ENCODE data around the gene CLEC6A. TPM values are rescaled to one million over a fixed set of nuclear protein-coding genes. Genes with fewer than 3 reads are reported as not detected.

Gene CLEC6A
- total RNA-seq, 1 experiment from 2014 or later, result not detected

- intact Hi-C loops (cut with micrococcal nuclease), result no loop called here
- POLR2A ChIA-PET, result no interaction called here
- H3K27ac Mint-ChIP-seq (ENCODE audit: low read depth, unreplicated experiment), result no peak overlapping the region
- no peaks in the 10 kb centered on the region for H3K9me3 Mint-ChIP-seq (ENCODE audit: unreplicated experiment)
- no TSS peak for BruUV-seq (replicated peaks)
- no peak for DNase-seq (ENCODE audit: unreplicated experiment)
- H3K36me3 Mint-ChIP-seq (ENCODE audit: insufficient read depth, unreplicated experiment), result no peaks in the 10 kb centered on the region
- CTCF ChIA-PET, result interaction anchor here (0.6 kb wide), 1 partner anchor 46 kb away, joined by 3 read pairs; no protein-coding TSS in a partner anchor
- peaks cover 58% of the 10 kb centered on the region for H3K27me3 Mint-ChIP-seq (ENCODE audit: insufficient read depth, unreplicated experiment)
- H3K4me3 Mint-ChIP-seq (ENCODE audit: unreplicated experiment), result no peak overlapping the region
- TF ChIP-seq CTCF (IDR thresholded peaks at IDR 0.05; ENCODE audit: unreplicated experiment), result no peak
- H3K4me1 Mint-ChIP-seq (ENCODE audit: insufficient read depth, unreplicated experiment), result no peaks in the 10 kb centered on the region
Observed at GRCh38 chr12:8499616-8500015, 43.9 kb downstream of the CLEC6A start.

GRCh38 chr12:8501720-8502119 lies 46.0 kb downstream of the CLEC6A start:
- Mint-ChIP-seq H3K4me3 (ENCODE audit: unreplicated experiment) (no peak overlapping the region), H3K36me3 (ENCODE audit: insufficient read depth, unreplicated experiment) (no peaks in the 10 kb centered on the region), H3K27me3 (ENCODE audit: insufficient read depth, unreplicated experiment) (peaks cover 54% of the 10 kb centered on the region), H3K9me3 (ENCODE audit: unreplicated experiment) (no peaks in the 10 kb centered on the region), H3K4me1 (ENCODE audit: insufficient read depth, unreplicated experiment) (no peaks in the 10 kb centered on the region), H3K27ac (ENCODE audit: low read depth, unreplicated experiment) (no peak overlapping the region)
- no peak for DNase-seq (ENCODE audit: unreplicated experiment)
- no peak for TF ChIP-seq CTCF (IDR thresholded peaks at IDR 0.05; ENCODE audit: unreplicated experiment)
- BruUV-seq (replicated peaks), result no TSS peak
- POLR2A ChIA-PET, result no interaction called here
- intact Hi-C loops (cut with micrococcal nuclease), result no loop called here
- CTCF ChIA-PET, result interaction anchor here (0.6 kb wide), 2 partner anchors 264 to 1434 kb away, joined by 3 read pairs; no protein-coding TSS in a partner anchor

- Mint-ChIP-seq H3K27me3 (ENCODE audit: insufficient read depth, unreplicated experiment) (peaks cover 46% of the 10 kb centered on the region), H3K36me3 (ENCODE audit: insufficient read depth, unreplicated experiment) (no peaks in the 10 kb centered on the region), H3K4me3 (ENCODE audit: unreplicated experiment) (no peak overlapping the region), H3K4me1 (ENCODE audit: insufficient read depth, unreplicated experiment) (no peaks in the 10 kb centered on the region), H3K27ac (ENCODE audit: low read depth, unreplicated experiment) (no peak overlapping the region), H3K9me3 (ENCODE audit: unreplicated experiment) (no peaks in the 10 kb centered on the region)
- intact Hi-C loops (cut with micrococcal nuclease), result no loop called here
- no peak for TF ChIP-seq CTCF (IDR thresholded peaks at IDR 0.05; ENCODE audit: unreplicated experiment)
- POLR2A ChIA-PET, result no interaction called here
- DNase-seq (ENCODE audit: unreplicated experiment), result no peak
- CTCF ChIA-PET, result no interaction called here
- no TSS peak for BruUV-seq (replicated peaks)
Observed at GRCh38 chr12:8504351-8504750, 48.6 kb downstream of the CLEC6A start.

GRCh38 chr12:8507596-8507995 lies 51.8 kb downstream of the CLEC6A start:
- Mint-ChIP-seq H3K27ac (ENCODE audit: low read depth, unreplicated experiment) (no peak overlapping the region), H3K4me3 (ENCODE audit: unreplicated experiment) (no peak overlapping the region), H3K36me3 (ENCODE audit: insufficient read depth, unreplicated experiment) (no peaks in the 10 kb centered on the region), H3K4me1 (ENCODE audit: insufficient read depth, unreplicated experiment) (no peaks in the 10 kb centered on the region), H3K9me3 (ENCODE audit: unreplicated experiment) (no peaks in the 10 kb centered on the region), H3K27me3 (ENCODE audit: insufficient read depth, unreplicated experiment) (peaks cover 59% of the 10 kb centered on the region)
- no peak for DNase-seq (ENCODE audit: unreplicated experiment)
- ChIA-PET CTCF (no interaction called here), POLR2A (no interaction called here)
- intact Hi-C loops (cut with micrococcal nuclease), result no loop called here
- no TSS peak for BruUV-seq (replicated peaks)
- TF ChIP-seq CTCF (IDR thresholded peaks at IDR 0.05; ENCODE audit: unreplicated experiment), result no peak
